CD8-positive, alpha-beta memory T cell (primary cell): ENCODE results near the gene STEAP3. TPM values are rescaled to one million over a fixed set of nuclear protein-coding genes. Genes with fewer than 3 reads are reported as not detected.

Experiments used
- CTCF ChIA-PET: fragments of 350-600 bp; sonication (Branson Sonifier 250); formaldehyde crosslinking; loops from one replicate; lab custom pipeline; 2021; ENCODE audit warnings: antibody characterized with exemption; lab: Charles Lee
- POLR2A ChIA-PET: fragments of 350-600 bp; sonication (Branson Sonifier 250); formaldehyde crosslinking; loops from one replicate; lab custom pipeline; 2021; ENCODE audit warnings: antibody characterized with exemption; lab: Charles Lee
- DNase-seq, 5 donors: peaks; one replicate each; pipeline versions ENCODE4 v3.0.0 to v3.0.0-alpha.2; 2020 to 2022; ENCODE audit warnings: mixed read lengths in 1 of 5
- H3K27ac ChIP-seq: one replicate; pipeline ENCODE4 v1.7.0; 2013; ENCODE audit warnings: low read depth, mild to moderate bottlenecking, low read length, moderate library complexity
- H3K27me3 ChIP-seq: 2 replicates; pipeline ENCODE4 v1.7.0; 2013; ENCODE audit warnings: low read length, mild to moderate bottlenecking; ENCODE audit not compliant: insufficient read depth, poor library complexity, severe bottlenecking
- H3K36me3 ChIP-seq: 2 replicates; pipeline ENCODE4 v1.7.0; 2013; ENCODE audit warnings: mild to moderate bottlenecking, low read length, moderate library complexity; ENCODE audit not compliant: insufficient read depth
- H3K4me1 ChIP-seq: 2 replicates; pipeline ENCODE4 v1.7.0; 2013; ENCODE audit warnings: mild to moderate bottlenecking, low read length, moderate library complexity; ENCODE audit not compliant: insufficient read depth
- H3K4me3 ChIP-seq: 2 replicates; pipeline ENCODE4 v1.7.0; 2013; ENCODE audit warnings: mild to moderate bottlenecking, low read length
- H3K9me3 ChIP-seq: 2 replicates; pipeline ENCODE4 v1.7.0; 2013; ENCODE audit warnings: mild to moderate bottlenecking, low read length
- H3K27ac Mint-ChIP-seq, 8 donors: one replicate each; pipeline ENCODE4 v1.8.0; 2020 to 2021; ENCODE audit warnings: mixed read lengths in 8 of 8, mild to moderate bottlenecking in 6 of 8, inconsistent platforms in 3 of 8, moderate library complexity in 3 of 8
- H3K27me3 Mint-ChIP-seq, 2 donors: one replicate each; pipeline ENCODE4 v1.8.0; 2020 to 2021; ENCODE audit warnings: mixed read lengths in 2 of 2, mild to moderate bottlenecking in 1 of 2, moderate library complexity in 1 of 2
- H3K36me3 Mint-ChIP-seq, 3 donors: one replicate each; pipeline ENCODE4 v1.8.0; 2020 to 2021; ENCODE audit warnings: mixed read lengths in 3 of 3, inconsistent platforms in 1 of 3, mild to moderate bottlenecking in 1 of 3
- H3K4me1 Mint-ChIP-seq, 3 donors: one replicate each; pipeline ENCODE4 v1.8.0; 2020 to 2021; ENCODE audit warnings: mixed read lengths in 3 of 3, inconsistent platforms in 1 of 3, mild to moderate bottlenecking in 1 of 3
- H3K4me3 Mint-ChIP-seq, 7 donors: one replicate each; pipeline ENCODE4 v1.8.0; 2020 to 2021; ENCODE audit warnings: mixed read lengths in 7 of 7, mild to moderate bottlenecking in 6 of 7, moderate library complexity in 4 of 7, inconsistent platforms in 2 of 7
- H3K9me3 Mint-ChIP-seq, 5 donors: one replicate each; pipeline ENCODE4 v1.8.0; 2020 to 2022; ENCODE audit warnings: mixed read lengths in 5 of 5, mild to moderate bottlenecking in 3 of 5, moderate library complexity in 2 of 5, inconsistent platforms in 1 of 5
- polyA plus RNA-seq: library from polyadenylated mRNA; unstranded; fragments of 300-500 nt; fragmentation: Illumina TruSeq; gene quantifications from one replicate; pipeline ENCODE4 v1.2.3, GENCODE V29; 2021
- total RNA-seq, 2 experiments: library from RNA; stranded (reverse); gene quantifications; one replicate each; pipeline ENCODE4 v1.2.3, GENCODE V29; 2021

The STEAP3 gene
- total and polyA plus RNA-seq, 3 experiments from 2014 or later, result 0.11 to 0.41 (median 0.22) TPM

DNA sequence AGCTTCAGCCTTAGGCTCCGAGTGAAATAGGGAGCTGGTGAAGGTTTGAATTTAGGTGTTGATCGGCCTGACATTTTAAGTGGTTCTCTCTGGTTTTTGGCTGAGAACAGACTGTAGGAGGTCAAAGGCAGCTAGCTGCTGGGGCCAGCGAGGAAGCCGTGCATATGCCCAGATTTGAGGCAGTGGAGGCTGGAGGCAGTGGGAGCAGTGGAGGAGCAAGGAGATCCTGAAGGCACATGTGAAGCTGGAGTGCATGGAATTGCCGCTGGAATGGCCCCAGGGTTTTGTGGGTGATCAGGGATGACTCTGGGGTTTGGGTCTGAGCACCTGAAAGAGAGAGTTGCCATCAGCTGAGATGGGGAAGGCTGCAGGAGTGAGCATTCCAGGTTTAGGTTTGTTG lies 25.1 kb downstream of the STEAP3 start:
- no peaks in the 10 kb centered on the region for H3K36me3 Mint-ChIP-seq
- CTCF ChIA-PET, result no interaction called here
- POLR2A ChIA-PET, result no interaction called here

DNA sequence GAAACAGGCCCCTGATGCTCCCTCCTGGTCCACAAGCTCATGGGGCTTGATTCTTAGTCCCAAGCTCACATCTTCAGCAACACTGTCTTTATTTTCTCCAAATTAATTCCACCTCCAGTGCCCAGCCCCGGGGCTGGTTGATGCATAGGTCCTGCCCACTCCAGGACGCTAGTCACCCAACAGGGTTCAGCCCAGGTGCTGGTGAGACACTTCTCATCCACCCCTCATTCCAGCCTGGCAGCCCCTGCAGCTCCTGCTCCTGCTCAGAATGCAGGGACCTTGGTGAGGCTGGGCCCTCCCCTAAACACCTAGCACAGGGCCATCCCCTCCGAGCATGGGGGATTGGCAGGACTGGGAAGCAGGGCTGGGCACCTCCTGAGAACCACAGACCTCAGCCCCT lies 25.7 kb downstream of the STEAP3 start:
- Mint-ChIP-seq H3K4me1 (no peaks in the 10 kb centered on the region), H3K9me3 (no peaks in the 10 kb centered on the region), H3K4me3 (no peak overlapping the region), H3K27ac (no peak overlapping the region), H3K27me3 (peaks cover 9 to 12% of the 10 kb centered on the region in 2 donors), H3K36me3 (no peaks in the 10 kb centered on the region)
- Histone ChIP-seq H3K4me1 (no peaks in the 10 kb centered on the region), H3K4me3 (no peak overlapping the region), H3K27ac (no peak overlapping the region), H3K27me3 (peaks cover 3% of the 10 kb centered on the region), H3K36me3 (no peaks in the 10 kb centered on the region), H3K9me3 (no peaks in the 10 kb centered on the region)
- ChIA-PET CTCF (no interaction called here), POLR2A (no interaction called here)
- no peak for DNase-seq

More for the DNA sequence above, 25.1 kb downstream of the STEAP3 start:
- H3K4me3 ChIP-seq, result no peak overlapping the region
- no peaks in the 10 kb centered on the region for H3K4me1 ChIP-seq
- no peaks in the 10 kb centered on the region for H3K36me3 ChIP-seq
- no peak overlapping the region for H3K4me3 Mint-ChIP-seq
- no peaks in the 10 kb centered on the region for H3K4me1 Mint-ChIP-seq
- no peak overlapping the region for H3K27ac ChIP-seq
- no peak overlapping the region for H3K27ac Mint-ChIP-seq
- H3K27me3 ChIP-seq, result peaks cover 3% of the 10 kb centered on the region
- H3K9me3 Mint-ChIP-seq, result no peaks in the 10 kb centered on the region
- H3K9me3 ChIP-seq, result no peaks in the 10 kb centered on the region
- DNase-seq, result no peak
- peaks cover 8 to 12% of the 10 kb centered on the region in 2 donors for H3K27me3 Mint-ChIP-seq

DNA sequence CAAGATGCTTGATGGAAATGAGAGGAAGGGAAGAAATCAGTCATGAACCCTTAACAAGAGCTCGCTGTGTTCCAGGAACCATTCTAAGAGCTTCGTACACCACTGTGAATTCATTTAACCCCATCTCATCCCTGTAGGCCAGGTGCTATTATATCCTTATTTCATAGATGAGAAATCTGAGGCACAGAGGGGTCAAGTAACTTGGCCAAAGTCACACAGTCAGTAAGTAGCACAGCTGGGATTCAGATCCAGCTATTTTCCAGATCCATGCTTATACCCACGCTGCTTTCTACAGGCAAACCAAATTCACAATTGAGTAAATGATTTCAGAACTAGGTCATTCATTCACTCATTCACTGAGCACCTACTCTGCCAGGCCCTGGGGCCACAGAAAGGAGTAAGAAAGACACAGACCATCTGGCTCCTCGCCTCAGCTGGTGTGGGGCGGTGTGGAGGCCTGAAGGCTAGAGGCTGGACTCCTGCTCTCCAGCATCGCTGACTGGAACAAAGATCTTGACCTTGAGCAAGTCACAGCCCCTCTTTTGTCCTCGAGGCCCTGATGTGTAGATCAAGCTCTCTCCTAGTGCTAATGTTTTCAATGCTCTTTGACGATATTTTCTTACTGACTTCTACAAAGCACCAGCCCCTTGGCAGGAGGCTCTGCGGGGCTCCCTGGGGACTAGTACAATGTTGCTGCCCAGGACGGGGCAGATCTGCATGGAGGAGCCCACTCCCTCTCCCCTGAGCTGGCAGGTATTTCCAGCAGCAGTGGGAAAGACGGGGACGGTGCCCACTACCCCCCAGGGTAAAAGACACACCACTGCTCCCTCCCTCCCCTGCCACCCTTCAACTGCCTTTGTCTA lies 26.5 kb downstream of the STEAP3 start:
- H3K27ac ChIP-seq, result no peak overlapping the region
- no peak for DNase-seq
- H3K4me1 ChIP-seq, result no peaks in the 10 kb centered on the region
- no peaks in the 10 kb centered on the region for H3K4me1 Mint-ChIP-seq
- CTCF ChIA-PET, result no interaction called here
- H3K27me3 ChIP-seq, result peaks cover 3% of the 10 kb centered on the region
- POLR2A ChIA-PET, result no interaction called here
- no peaks in the 10 kb centered on the region for H3K9me3 ChIP-seq
- H3K36me3 Mint-ChIP-seq, result no peaks in the 10 kb centered on the region
- H3K27me3 Mint-ChIP-seq, result peaks cover 9 to 12% of the 10 kb centered on the region in 2 donors
- H3K4me3 Mint-ChIP-seq, result no peak overlapping the region
- no peak overlapping the region for H3K27ac Mint-ChIP-seq
- no peaks in the 10 kb centered on the region for H3K36me3 ChIP-seq
- H3K9me3 Mint-ChIP-seq, result no peaks in the 10 kb centered on the region
- no peak overlapping the region for H3K4me3 ChIP-seq

DNA sequence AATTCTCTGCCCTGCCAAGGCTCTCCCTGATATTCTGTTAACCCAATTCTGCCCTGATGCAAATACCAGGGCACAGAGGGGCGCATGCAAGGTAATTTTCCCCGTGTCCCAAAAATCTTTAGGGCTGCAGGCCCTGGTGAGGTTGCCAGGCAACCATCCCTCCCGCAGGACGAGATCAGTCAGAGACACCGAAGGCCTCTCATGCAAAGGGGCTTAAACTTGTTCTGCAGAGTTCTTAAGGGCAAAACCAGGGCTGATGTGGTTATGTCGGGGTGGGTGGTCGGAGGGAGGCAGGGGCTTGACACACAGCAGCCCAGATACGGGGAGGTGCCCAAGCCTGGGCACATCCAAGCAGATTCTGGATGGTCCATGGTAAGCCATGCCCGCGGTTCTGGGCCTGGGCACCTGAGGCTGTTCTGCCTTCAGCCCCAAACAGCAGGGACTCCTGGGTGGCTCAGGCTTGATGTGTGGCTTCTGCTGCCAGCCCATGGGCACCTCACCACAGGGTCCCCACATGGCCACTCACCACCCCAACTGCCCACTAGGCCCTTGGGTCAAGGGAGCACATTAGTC lies 27.2 kb downstream of the STEAP3 start:
- no peaks in the 10 kb centered on the region for H3K4me1 Mint-ChIP-seq
- DNase-seq, result no peak
- CTCF ChIA-PET, result no interaction called here

DNA sequence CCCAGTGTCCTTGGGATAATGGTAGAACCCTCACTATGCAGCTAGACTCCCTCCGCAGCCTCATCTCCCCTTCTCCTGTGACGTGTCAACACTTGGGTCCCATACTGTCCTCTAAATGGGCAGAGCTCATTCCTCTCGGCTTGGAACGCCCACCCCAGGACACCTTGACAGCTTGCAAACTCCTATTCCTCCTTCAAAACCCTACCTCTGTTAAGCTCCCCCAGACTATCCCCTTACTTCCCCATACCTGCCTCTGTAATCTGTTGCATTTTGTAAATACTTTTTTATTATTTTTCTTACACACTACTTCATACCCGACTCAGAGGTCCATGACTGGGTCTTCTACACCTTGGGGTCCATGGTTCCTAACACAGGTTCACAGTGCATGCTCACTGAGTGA lies 28.0 kb downstream of the STEAP3 start:
- Mint-ChIP-seq H3K27ac (peak overlapping the region in 1 of 8 donors; percentile 51), H3K4me3 (no peak overlapping the region), H3K9me3 (no peaks in the 10 kb centered on the region), H3K27me3 (peaks cover 9 to 12% of the 10 kb centered on the region in 2 donors), H3K36me3 (no peaks in the 10 kb centered on the region), H3K4me1 (no peaks in the 10 kb centered on the region)
- no peaks in the 10 kb centered on the region for H3K9me3 ChIP-seq
- no peaks in the 10 kb centered on the region for H3K36me3 ChIP-seq
- H3K27ac ChIP-seq, result no peak overlapping the region
- ChIA-PET CTCF (no interaction called here), POLR2A (no interaction called here)
- peaks cover 3% of the 10 kb centered on the region for H3K27me3 ChIP-seq
- H3K4me3 ChIP-seq, result no peak overlapping the region
- DNase-seq, result no peak
- no peaks in the 10 kb centered on the region for H3K4me1 ChIP-seq

More for the DNA sequence above, 27.2 kb downstream of the STEAP3 start:
- H3K9me3 Mint-ChIP-seq, result no peaks in the 10 kb centered on the region
- H3K4me1 ChIP-seq, result no peaks in the 10 kb centered on the region
- POLR2A ChIA-PET, result no interaction called here
- H3K36me3 Mint-ChIP-seq, result no peaks in the 10 kb centered on the region
- no peak overlapping the region for H3K4me3 Mint-ChIP-seq
- peaks cover 3% of the 10 kb centered on the region for H3K27me3 ChIP-seq
- H3K9me3 ChIP-seq, result no peaks in the 10 kb centered on the region
- H3K27me3 Mint-ChIP-seq, result peaks cover 9 to 12% of the 10 kb centered on the region in 2 donors
- peak overlapping the region in 1 of 8 donors; percentile 43 for H3K27ac Mint-ChIP-seq
- H3K27ac ChIP-seq, result no peak overlapping the region
- H3K4me3 ChIP-seq, result no peak overlapping the region
- H3K36me3 ChIP-seq, result no peaks in the 10 kb centered on the region

DNA sequence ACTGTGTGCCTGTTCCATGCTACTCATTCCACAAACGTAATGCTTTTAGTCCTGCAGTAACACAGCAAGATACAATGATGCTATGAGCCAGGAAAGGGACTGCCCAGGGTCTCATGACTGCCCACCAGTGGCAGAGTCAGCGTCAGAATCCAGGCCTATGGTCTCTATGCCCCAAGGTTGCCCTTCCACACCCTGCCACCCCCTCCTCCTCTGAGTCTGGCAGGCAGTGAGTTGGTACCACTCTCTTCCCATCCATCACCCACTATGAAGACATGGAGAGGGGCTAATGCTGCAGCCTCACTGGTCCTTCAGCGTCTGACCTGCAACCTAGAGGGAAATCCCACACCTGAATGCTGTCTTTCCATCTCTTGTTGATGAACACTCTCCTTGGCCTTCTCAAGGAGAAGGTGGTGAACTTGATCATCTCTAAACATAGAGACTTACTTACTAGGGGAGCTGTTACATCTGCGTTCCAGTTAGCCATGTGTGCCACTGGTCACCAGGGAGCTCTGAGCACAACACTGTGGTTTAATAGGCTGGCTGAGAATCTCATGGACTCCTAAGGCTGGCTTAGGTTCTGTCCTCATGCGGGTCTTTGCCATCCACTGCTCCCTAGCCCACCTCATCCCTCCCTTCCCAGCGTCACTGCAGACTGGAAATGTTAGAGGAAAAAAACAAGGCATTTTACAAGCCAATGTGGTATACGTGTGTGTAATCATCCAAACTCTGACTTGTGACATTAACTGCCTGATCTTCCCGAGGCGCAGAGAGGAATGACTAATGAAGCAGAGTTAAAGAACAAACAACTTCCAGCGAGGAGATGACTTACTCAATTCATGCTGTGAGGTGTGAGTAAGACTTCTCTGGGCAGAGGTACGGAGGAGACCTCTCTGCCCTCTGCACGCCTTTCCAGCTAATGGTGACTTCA lies 28.8 kb downstream of the STEAP3 start:
- H3K36me3 Mint-ChIP-seq, result no peaks in the 10 kb centered on the region
- CTCF ChIA-PET, result no interaction called here
- no peaks in the 10 kb centered on the region for H3K4me1 Mint-ChIP-seq
- DNase-seq, result no peak
- no peak overlapping the region for H3K27ac Mint-ChIP-seq
- H3K27ac ChIP-seq, result no peak overlapping the region
- peaks cover 10 to 12% of the 10 kb centered on the region in 2 donors for H3K27me3 Mint-ChIP-seq
- H3K4me1 ChIP-seq, result no peaks in the 10 kb centered on the region
- no peaks in the 10 kb centered on the region for H3K36me3 ChIP-seq
- POLR2A ChIA-PET, result no interaction called here
- H3K9me3 ChIP-seq, result no peaks in the 10 kb centered on the region
- H3K9me3 Mint-ChIP-seq, result no peaks in the 10 kb centered on the region
- H3K4me3 ChIP-seq, result no peak overlapping the region
- H3K4me3 Mint-ChIP-seq, result no peak overlapping the region
- H3K27me3 ChIP-seq, result peaks cover 3% of the 10 kb centered on the region

DNA sequence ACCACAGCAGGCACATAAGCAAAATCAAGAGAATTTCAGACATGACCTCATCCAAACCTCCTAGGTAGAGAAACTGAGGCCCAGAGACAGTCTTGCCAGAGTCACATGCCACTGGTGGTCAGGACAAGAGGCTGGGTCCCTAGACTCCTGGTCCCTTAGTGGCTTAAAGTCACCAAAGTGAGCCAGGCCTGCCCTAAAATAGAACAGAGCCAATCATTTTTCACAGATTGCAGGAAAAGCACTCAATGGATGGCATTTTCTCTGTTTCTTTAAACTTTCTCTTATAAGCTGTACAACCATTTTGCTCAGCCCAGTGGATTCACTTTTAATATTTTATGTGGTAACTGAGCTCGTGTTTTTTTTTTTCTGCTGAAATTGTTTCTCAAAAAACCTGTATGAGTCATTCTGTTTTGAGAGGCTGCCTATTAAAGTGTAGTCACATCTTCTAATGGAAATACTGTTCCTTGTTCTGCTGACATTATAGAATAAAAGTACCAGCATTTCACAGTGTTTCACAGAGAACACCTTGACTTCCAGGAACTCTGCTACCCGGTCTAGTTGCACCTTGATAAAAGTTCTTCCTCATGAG lies 29.6 kb downstream of the STEAP3 start:
- H3K36me3 ChIP-seq, result no peaks in the 10 kb centered on the region

More for the DNA sequence above, 29.6 kb downstream of the STEAP3 start:
- no peak for DNase-seq
- H3K27me3 ChIP-seq, result peaks cover 3% of the 10 kb centered on the region
- H3K9me3 ChIP-seq, result no peaks in the 10 kb centered on the region
- H3K4me3 ChIP-seq, result no peak overlapping the region
- H3K9me3 Mint-ChIP-seq, result no peaks in the 10 kb centered on the region
- no peak overlapping the region for H3K27ac ChIP-seq
- no peak overlapping the region for H3K4me3 Mint-ChIP-seq
- no peaks in the 10 kb centered on the region for H3K36me3 Mint-ChIP-seq
- no peak overlapping the region for H3K27ac Mint-ChIP-seq
- H3K4me1 ChIP-seq, result no peaks in the 10 kb centered on the region
- POLR2A ChIA-PET, result no interaction called here
- no peaks in the 10 kb centered on the region for H3K4me1 Mint-ChIP-seq
- CTCF ChIA-PET, result no interaction called here
- H3K27me3 Mint-ChIP-seq, result peaks cover 10 to 12% of the 10 kb centered on the region in 2 donors
